Activated naive CD4-positive, alpha-beta T cell treated with anti-CD3 and anti-CD28 coated beads, Interleukin-2, amount 50 U/mL, for 16 hours (primary cell): Measurements from ENCODE around the gene HAUS3.
"Not testable (repeated sequence)": the region's sequence is repeated elsewhere in the genome, so short reads cannot be mapped to it uniquely, and the experiment has no call there.

ENCODE experiments used
- DNase-seq: peaks from one replicate; pipeline ENCODE4 v3.0.0-alpha.2; 2020

HAUS3 gene

GRCh38 chr4:2251073-2251794 is 9.3 kb upstream of the HAUS3 start:
- DNase-seq: peak; percentile 8

GRCh38 chr4:2250357-2251072 is 8.6 kb upstream of the HAUS3 start:
- DNase-seq: no peak

DNA sequence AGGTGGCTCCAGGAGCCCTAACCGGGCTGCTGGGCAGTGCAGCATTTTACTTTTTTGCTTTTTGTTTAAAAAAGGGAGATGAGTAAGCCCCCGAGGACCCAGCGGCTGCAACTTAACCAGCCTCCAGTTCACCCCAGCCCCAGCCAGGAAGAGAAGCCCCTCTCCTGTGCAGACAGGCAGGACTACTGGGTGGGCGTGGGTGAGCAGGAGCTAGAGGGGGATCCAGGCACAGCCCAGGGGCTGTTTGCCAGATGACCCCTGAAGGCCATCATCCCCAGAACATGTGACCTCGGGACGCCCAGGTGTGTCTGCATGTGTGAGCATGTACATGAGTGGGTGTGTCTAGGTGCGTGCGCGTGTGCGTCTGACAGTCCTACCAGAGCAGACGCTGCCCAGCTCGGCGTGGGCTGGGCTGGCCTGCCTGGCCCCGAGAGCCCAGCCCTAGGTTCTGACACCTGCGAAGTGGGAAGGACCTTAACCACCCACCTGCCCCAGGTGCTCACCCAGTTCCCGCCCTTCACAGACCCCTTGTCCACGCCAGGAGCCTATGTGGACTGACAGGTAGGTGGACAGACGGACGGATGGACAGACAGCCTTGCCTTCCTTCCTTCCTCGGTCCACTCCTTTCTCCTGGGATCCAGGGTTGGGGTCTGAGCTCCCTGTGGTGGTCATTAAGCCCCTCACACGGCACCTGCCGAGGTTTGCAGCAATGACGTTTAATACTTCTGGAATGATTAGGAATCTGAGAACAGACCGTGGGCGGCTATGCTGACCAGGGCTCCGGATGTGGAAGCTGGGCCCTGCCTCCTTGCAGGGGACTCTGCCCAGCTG is 7.8 kb upstream of the HAUS3 start:
- DNase-seq: no peak

- no peak for DNase-seq
Observed at GRCh38 chr4:2248821-2249261, 6.9 kb upstream of the HAUS3 start.

DNA sequence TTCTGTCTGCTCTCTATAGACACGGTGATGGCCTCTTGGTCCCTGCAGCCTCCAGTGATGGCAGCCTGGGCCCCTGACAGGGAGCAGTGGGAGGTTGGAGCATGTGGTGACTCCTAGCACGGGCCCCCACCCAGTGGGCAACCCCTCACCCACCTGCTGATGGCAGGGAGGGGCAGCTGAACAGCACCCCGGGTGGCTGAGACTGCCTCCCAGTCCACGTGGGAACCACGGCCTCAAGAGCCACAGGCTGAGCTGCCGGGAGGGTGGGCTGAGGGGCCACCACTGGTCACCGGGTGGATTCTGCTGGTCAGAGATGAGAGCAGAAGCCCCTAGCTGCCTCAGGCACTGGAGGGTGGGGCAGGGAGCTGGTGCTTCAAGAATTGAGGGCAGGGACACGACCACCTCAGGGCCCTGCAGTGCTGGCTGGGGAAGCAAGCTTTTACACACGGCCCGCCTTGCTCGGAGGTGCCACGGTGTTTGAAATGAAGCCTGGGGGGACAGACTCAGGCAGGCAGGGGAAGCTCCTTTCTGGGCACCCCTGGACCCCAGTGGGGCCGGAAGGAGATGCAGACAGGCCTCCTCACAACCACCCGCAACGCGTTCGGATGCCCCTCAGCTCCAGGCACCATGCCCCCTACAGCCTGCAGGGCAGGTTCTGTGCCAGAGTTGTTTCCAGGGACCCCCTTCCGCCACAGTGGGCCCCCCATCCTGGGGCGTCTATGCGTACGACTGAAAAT is 6.3 kb upstream of the HAUS3 start:
- DNase-seq: no peak

DNA sequence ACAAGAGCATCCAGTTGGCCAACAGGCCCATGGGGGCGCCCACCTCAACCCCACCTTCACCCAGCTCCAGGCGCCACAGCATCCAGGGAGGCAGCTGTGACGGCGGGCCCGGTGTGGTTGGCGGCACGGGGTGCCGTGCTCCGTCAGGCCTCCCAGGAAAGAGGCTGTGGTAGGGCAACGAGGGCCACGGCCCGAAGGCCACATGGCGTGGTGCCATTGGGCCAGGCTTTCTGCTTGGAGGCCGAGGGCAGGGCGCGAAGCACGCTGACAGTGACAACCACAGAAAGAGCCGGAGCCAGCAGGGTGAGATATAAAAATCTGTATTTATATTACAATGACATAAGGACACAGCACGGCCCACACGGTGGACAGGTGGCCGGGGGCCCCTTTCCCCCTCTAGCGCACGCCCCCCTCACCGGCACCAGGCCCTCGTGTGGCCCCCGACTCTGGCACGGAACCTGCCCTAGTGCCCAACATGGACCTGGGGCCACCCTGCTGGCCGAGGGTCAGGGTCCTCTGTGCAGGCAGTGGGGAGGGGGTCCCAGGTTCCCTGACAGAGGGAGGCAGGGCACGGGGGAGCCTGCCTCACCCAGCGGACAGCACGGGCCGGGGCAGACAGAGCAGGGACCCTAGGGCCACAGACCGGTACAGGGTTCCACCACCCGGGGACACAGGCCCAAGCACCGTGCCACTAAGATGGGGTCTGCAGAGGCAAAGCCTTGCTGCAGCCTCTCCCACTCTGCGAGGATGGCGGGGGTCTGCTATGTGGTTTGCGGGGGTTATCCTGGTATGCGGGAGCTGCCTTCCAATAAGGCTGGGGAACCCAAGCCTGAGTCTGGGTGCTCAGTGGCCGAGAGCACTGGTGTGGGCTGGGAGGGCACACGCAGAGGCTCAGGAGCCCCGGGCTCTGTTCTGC is 5.5 kb upstream of the HAUS3 start:
- DNase-seq: peak; percentile 10

- DNase-seq: peak; percentile 10
Observed at GRCh38 chr4:2246384-2247127, 4.6 kb upstream of the HAUS3 start.

DNA sequence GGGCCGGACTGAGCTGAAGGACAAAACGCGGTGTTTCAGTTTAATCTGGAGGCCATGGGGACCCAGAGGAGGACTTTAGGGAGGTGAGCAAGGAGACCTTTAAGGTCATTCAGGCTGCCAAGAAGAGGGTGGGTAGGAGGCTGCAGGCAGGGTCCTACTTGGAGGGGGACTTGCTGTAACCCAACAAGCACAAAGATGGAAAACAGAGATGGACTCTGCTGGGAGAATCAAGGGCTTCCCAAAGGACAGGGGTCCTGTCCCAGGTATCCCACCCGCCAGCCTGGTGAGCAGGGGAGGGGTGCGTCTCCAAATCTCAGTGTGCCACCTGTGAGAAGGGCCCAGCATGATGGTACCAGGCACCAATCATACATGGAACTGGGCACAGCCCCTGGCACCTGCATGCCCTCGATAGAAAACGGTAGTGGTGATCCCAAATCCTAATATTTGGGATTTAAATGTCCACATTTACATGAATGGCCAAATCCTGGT is 3.9 kb upstream of the HAUS3 start:
- no peak for DNase-seq

GRCh38 chr4:2245057-2245786 is 3.3 kb upstream of the HAUS3 start:
- no peak for DNase-seq

- DNase-seq: no peak
Observed at GRCh38 chr4:2243681-2244380, 1.9 kb upstream of the HAUS3 start.

- no peak for DNase-seq
Observed at GRCh38 chr4:2241003-2241402, 918 bp downstream of the HAUS3 start.

DNA sequence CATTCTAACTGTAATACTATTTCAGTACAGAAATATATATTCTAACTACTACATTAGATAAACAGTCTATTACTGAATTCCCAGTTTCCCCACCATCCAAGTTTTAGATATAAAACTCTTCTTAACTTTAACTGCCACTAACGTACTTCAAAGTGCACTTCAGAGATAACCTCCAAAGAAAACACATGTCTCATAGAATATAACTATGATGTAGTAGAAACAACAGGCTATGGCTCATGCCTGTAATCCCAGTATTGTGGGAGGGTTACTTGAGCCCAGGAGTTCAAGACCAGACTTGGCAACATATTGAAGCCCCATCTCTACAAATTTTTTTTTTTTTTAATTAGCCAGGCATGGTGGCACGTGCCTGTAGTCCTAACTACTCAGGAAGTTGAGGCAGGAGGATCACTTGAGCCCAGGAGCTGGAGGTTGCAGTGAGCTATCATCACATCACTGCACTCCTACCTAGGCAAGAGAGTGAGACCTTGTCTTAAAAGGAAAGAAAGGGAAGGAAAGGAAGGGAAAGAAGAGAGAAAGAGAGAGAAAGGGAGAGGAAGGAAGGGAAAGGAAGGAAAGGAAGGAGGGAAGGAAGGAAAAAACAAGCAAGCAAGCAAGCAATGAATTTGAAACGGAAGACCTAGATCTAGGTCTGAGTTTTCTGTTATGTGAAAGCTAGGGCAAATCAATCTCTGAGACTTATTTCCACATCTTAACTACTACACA is 4.8 kb downstream of the HAUS3 start:
- DNase-seq: no peak

- no peak for DNase-seq
Observed at GRCh38 chr4:2231082-2231481, 10.8 kb downstream of the HAUS3 start.

GRCh38 chr4:2226261-2226660 is 15.7 kb downstream of the HAUS3 start:
- DNase-seq: no peak

DNA sequence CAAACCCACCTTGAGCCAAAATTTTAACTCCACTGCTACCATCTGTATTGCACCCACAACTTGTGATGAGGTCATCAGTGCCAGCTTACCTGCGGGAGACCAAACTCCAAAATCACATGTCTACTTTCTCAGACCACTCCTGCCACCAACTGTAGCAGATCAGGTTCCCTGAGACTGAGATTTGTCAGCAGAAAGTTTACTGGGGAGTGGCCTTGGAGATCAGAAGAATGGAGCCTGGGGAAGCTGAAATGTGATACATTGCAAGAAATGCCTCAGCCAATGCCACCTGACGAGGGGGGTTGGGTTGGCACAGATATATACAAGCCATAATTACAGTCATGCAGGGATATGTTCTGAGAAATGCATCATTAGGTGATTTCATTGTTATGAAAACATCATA is 19.1 kb downstream of the HAUS3 start:
- DNase-seq: no peak

- DNase-seq: not testable (repeated sequence)
Observed at GRCh38 chr4:2221378-2221777, 20.5 kb downstream of the HAUS3 start.

- DNase-seq: peak; percentile 80
Observed at GRCh38 chr4:2220016-2220630, 21.8 kb downstream of the HAUS3 start.

- no peak for DNase-seq
Observed at GRCh38 chr4:2219233-2219760, 22.6 kb downstream of the HAUS3 start.
